ENCODE results near the gene ZZZ3. TPM values are rescaled to one million over a fixed set of nuclear protein-coding genes. Genes with fewer than 3 reads are reported as not detected.

Gene ZZZ3
- total and polyA plus RNA-seq, 2 of the 13 experiments (the other 11 are each of a cell fraction or from before 2014, with no cell fraction given), result 18.1 to 50.2 TPM

DNA sequence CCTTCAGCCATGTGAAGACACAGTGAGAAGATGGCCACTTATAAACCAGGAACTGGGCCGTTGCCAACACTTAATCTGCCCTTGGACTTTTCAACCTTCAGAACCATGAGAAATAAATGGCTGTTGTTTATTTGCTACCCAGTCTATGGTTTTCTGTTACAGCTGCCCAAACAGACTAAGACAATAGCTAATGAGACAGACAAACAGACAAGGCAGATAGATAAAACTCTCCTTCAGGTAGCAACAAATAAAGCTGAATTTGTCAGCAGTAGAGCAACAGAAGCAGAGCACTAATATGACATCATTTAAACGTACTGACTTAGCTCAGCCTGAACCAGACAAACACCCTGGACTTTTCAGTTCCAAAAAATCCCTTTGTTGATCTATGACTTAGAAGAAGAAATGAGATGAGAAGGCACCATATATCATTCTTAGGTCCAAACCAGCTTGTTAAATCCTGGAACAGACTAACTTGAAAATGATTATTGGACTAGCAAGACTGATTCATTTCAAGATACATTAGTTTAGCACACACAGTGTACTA is 27.0 kb downstream of the ZZZ3 start (continued):
- no peak for TF ChIP-seq ZNF792 (CRISPR knock-in tag; IDR thresholded peaks at IDR 0.05)
- no peak for TF ChIP-seq ZNF260 (CRISPR knock-in tag; IDR thresholded peaks at IDR 0.05; ENCODE audit: borderline replicate concordance, low read depth)
- peak; percentile 37; the same call in 1 of the 2 replicates for TF ChIP-seq POGZ (CRISPR knock-in tag; IDR thresholded peaks at IDR 0.05)
- no peak for TF ChIP-seq MYC (CRISPR knock-in tag; IDR thresholded peaks at IDR 0.05; ENCODE audit: borderline replicate concordance)
- no peak for TF ChIP-seq IKZF1 (IDR thresholded peaks at IDR 0.05)
- no peak for TF ChIP-seq THYN1 (CRISPR knock-in tag; IDR thresholded peaks at IDR 0.05; ENCODE audit: borderline replicate concordance, low read depth)
- no peak for TF ChIP-seq ZNF484 (CRISPR knock-in tag; IDR thresholded peaks at IDR 0.05; ENCODE audit: borderline replicate concordance, low read depth)
- TF ChIP-seq NAIF1 (CRISPR knock-in tag; IDR thresholded peaks at IDR 0.05; ENCODE audit: borderline replicate concordance), result no peak
- TF ChIP-seq, protein P1, sequence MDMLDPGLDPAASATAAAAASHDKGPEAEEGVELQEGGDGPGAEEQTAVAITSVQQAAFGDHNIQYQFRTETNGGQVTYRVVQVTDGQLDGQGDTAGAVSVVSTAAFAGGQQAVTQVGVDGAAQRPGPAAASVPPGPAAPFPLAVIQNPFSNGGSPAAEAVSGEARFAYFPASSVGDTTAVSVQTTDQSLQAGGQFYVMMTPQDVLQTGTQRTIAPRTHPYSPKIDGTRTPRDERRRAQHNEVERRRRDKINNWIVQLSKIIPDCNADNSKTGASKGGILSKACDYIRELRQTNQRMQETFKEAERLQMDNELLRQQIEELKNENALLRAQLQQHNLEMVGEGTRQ (IDR thresholded peaks at IDR 0.05; ENCODE audit: low read depth, low read length), result no peak
- TF ChIP-seq, protein P1 (CRISPR knock-in tag; IDR thresholded peaks at IDR 0.05; ENCODE audit: borderline replicate concordance), result no peak
- TF ChIP-seq, protein P2, sequence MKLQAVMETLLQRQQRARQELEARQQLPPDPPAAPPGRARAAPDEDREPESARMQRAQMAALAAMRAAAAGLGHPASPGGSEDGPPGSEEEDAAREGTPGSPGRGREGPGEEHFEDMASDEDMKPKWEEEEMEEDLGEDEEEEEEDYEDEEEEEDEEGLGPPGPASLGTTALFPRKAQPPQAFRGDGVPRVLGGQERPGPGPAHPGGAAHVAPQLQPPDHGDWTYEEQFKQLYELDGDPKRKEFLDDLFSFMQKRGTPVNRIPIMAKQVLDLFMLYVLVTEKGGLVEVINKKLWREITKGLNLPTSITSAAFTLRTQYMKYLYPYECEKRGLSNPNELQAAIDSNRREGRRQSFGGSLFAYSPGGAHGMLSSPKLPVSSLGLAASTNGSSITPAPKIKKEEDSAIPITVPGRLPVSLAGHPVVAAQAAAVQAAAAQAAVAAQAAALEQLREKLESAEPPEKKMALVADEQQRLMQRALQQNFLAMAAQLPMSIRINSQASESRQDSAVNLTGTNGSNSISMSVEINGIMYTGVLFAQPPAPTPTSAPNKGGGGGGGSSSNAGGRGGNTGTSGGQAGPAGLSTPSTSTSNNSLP (IDR thresholded peaks at IDR 0.05; ENCODE audit: low read depth, low read length), result peak; percentile 30; the same call in 1 of the 2 replicates
- peak; percentile 67 for TF ChIP-seq HNF4A (CRISPR knock-in tag; IDR thresholded peaks at IDR 0.05)
- TF ChIP-seq MEIS2 (CRISPR knock-in tag; IDR thresholded peaks at IDR 0.05), result no peak
- TF ChIP-seq SOX5 (CRISPR knock-in tag; IDR thresholded peaks at IDR 0.05; ENCODE audit: borderline replicate concordance), result peak; percentile 92
- TF ChIP-seq SIX1 (CRISPR knock-in tag; IDR thresholded peaks at IDR 0.05; ENCODE audit: borderline replicate concordance), result peak; percentile 31; the same call in 1 of the 2 replicates
- no peak for TF ChIP-seq ZNF30 (CRISPR knock-in tag; IDR thresholded peaks at IDR 0.05)
- TF ChIP-seq ZNF225 (CRISPR knock-in tag; IDR thresholded peaks at IDR 0.05), result no peak
- TF ChIP-seq PITX1 (CRISPR knock-in tag; IDR thresholded peaks at IDR 0.05), result peak; percentile 48; the same call in 1 of the 2 replicates
- TF ChIP-seq ZNF546 (CRISPR knock-in tag; conservative IDR thresholded peaks at IDR 0.05), result no peak
- TF ChIP-seq FOXA1 (IDR thresholded peaks at IDR 0.05), result no peak
- TF ChIP-seq FOXA1 (CRISPR knock-in tag; IDR thresholded peaks at IDR 0.05), result peak; percentile 31; the same call in 1 of the 2 replicates
- TF ChIP-seq, protein P3, sequence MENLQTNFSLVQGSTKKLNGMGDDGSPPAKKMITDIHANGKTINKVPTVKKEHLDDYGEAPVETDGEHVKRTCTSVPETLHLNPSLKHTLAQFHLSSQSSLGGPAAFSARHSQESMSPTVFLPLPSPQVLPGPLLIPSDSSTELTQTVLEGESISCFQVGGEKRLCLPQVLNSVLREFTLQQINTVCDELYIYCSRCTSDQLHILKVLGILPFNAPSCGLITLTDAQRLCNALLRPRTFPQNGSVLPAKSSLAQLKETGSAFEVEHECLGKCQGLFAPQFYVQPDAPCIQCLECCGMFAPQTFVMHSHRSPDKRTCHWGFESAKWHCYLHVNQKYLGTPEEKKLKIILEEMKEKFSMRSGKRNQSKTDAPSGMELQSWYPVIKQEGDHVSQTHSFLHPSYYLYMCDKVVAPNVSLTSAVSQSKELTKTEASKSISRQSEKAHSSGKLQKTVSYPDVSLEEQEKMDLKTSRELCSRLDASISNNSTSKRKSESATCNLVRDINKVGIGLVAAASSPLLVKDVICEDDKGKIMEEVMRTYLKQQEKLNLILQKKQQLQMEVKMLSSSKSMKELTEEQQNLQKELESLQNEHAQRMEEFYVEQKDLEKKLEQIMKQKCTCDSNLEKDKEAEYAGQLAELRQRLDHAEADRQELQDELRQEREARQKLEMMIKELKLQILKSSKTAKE (CRISPR knock-in tag; IDR thresholded peaks at IDR 0.05; ENCODE audit: borderline replicate concordance), result peak; percentile 29; the same call in 1 of the 2 replicates
- no peak for TF ChIP-seq ZZZ3 (CRISPR knock-in tag; IDR thresholded peaks at IDR 0.05; ENCODE audit: borderline replicate concordance)
- TF ChIP-seq KMT2A (CRISPR knock-in tag; IDR thresholded peaks at IDR 0.05), result no peak
- no peak; the same call in 1 of the 2 replicates for TF ChIP-seq ZNF564 (CRISPR knock-in tag; IDR thresholded peaks at IDR 0.05)
- TF ChIP-seq PHF21A (CRISPR knock-in tag; IDR thresholded peaks at IDR 0.05), result no peak

All from HepG2 (cell line).